Measurements from ENCODE around the gene TMPRSS6.

The TMPRSS6 gene

DNA sequence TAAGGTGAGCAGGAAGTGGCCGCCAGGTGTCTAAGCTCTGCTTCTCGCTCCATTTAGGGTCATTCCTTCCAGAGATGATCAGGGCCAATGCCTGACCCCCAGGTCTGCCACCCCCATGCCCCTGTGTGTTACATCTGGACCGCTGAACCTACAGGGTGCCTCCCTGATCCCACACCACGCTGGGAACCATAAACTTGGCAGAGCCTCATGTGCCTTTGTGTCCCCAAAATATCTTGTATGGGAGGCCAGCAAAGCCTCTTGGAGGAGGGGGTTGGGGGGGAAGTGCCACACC is 94.0 kb downstream of the TMPRSS6 start:
- DNase-seq: no peak

Measured in hypothalamus (tissue), 51 donors.